Lower lobe of right lung (tissue), 2 donors: ENCODE data around the gene OGG1. TPM values are rescaled to one million over a fixed set of nuclear protein-coding genes. Genes with fewer than 3 reads are reported as not detected.

Experiments
- ATAC-seq, 2 donors: fragments of 200-7000 bp; cut with Tn5 transposase; one replicate each; pipeline ENCODE4 v1.9.1; 2020 to 2022; ENCODE audit warnings: mild to moderate bottlenecking in 2 of 2, moderate library complexity in 2 of 2
- DNase-seq: peaks from one replicate; pipeline ENCODE4 v3.0.0-alpha.2; 2020
- H3K27ac ChIP-seq: fragments of 200-600 bp; one replicate; pipeline ENCODE4 v1.8.0; 2022
- H3K27me3 ChIP-seq: fragments of 200-600 bp; one replicate; pipeline ENCODE4 v1.8.0; 2022; ENCODE audit warnings: low read depth
- H3K36me3 ChIP-seq: fragments of 200-600 bp; one replicate; pipeline ENCODE4 v1.8.0; 2022; ENCODE audit warnings: mild to moderate bottlenecking
- H3K4me1 ChIP-seq: fragments of 200-600 bp; one replicate; pipeline ENCODE4 v1.8.0; 2022
- H3K4me3 ChIP-seq: fragments of 200-600 bp; one replicate; pipeline ENCODE4 v1.8.0; 2022; ENCODE audit warnings: mild to moderate bottlenecking
- H3K9me3 ChIP-seq: fragments of 200-600 bp; one replicate; pipeline ENCODE4 v1.8.0; 2022
- CTCF ChIP-seq: fragments of 200-600 bp; IDR thresholded peaks from one replicate; pipeline ENCODE4 v1.8.0; 2022; ENCODE audit warnings: antibody characterized with exemption, mild to moderate bottlenecking
- intact Hi-C: fragments of 100-400 bp; cut with DNase I; formaldehyde crosslinking; loops from one replicate; pipeline ENCODE4 v1.11.0; 2022
- long read RNA-seq: library from polyadenylated mRNA; unstranded; transcript quantifications from one replicate; pipeline ENCODE4 v2.0.0, GENCODE V29; 2021
- total RNA-seq: library from RNA; stranded (reverse); fragmentation: NEBNext Ultra II Directional; extraction: Animal tissue kit (Norgen Biotek cat#: 25700); gene quantifications from one replicate; pipeline ENCODE4 v1.2.1, GENCODE V29; 2021
- donor health status: DM: no; HTN: yes; CAD: no; lungs with severe emphysema.

Gene OGG1
- total RNA-seq: 21.5 TPM
- long read RNA-seq, full-length matches to known transcripts: 35 of 40 reads
- long read RNA-seq, partial matches to known transcripts: 1 of 40 reads
- long read RNA-seq, other reads (novel, unspliced or antisense): 4 of 40 reads

GRCh38 chr3:9749645-9750555 is at the start of gene OGG1:
TSS of gene OGG1 (plus strand) at chr3:9749952. CDS start at chr3:9750287, 335 bp downstream.
- H3K36me3 ChIP-seq: peaks cover 71% of the 10 kb centered on the region
- H3K9me3 ChIP-seq: no peaks in the 10 kb centered on the region

GRCh38 chr3:9700536-9700935 is 49.2 kb upstream of the OGG1 start:
- Histone ChIP-seq H3K36me3 (peaks cover 75% of the 10 kb centered on the region), H3K27me3 (peaks cover 14% of the 10 kb centered on the region), H3K4me1 (peaks cover 12% of the 10 kb centered on the region), H3K9me3 (no peaks in the 10 kb centered on the region), H3K27ac (no peak overlapping the region), H3K4me3 (no peak overlapping the region)
- intact Hi-C loops: no loop called here
- DNase-seq (no peak), ATAC-seq (no peak)
- TF ChIP-seq CTCF: no peak

More at GRCh38 chr3:9749645-9750555, at the start of gene OGG1:
- peak; percentile 99 for DNase-seq
- intact Hi-C loops: no loop called here
- Histone ChIP-seq H3K4me3 (peak within 1 kb of the TSS; percentile 88), H3K27me3 (no peaks in the 10 kb centered on the region), H3K27ac (peak within 1 kb of the TSS; percentile 87), H3K4me1 (peaks cover 34% of the 10 kb centered on the region)
- ATAC-seq: peak; percentile 99
- no peak for TF ChIP-seq CTCF

GRCh38 chr3:9701006-9701405 is 48.7 kb upstream of the OGG1 start:
- no peak overlapping the region for H3K27ac ChIP-seq
- H3K4me1 ChIP-seq: peaks cover 12% of the 10 kb centered on the region
- H3K9me3 ChIP-seq: no peaks in the 10 kb centered on the region
- DNase-seq (no peak), ATAC-seq (no peak)
- no peak overlapping the region for H3K4me3 ChIP-seq
- no peak for TF ChIP-seq CTCF
- peaks cover 70% of the 10 kb centered on the region for H3K36me3 ChIP-seq
- H3K27me3 ChIP-seq: peaks cover 14% of the 10 kb centered on the region
- intact Hi-C loops: no loop called here

GRCh38 chr3:9701711-9702110 is 48.0 kb upstream of the OGG1 start:
- no peak for ATAC-seq
- DNase-seq: no peak
- Histone ChIP-seq H3K4me3 (no peak overlapping the region), H3K27me3 (peaks cover 14% of the 10 kb centered on the region), H3K9me3 (no peaks in the 10 kb centered on the region), H3K27ac (no peak overlapping the region), H3K4me1 (peaks cover 12% of the 10 kb centered on the region), H3K36me3 (peaks cover 63% of the 10 kb centered on the region)
- intact Hi-C loops: no loop called here
- no peak for TF ChIP-seq CTCF

GRCh38 chr3:9703240-9703639 is 46.5 kb upstream of the OGG1 start:
- Histone ChIP-seq H3K36me3 (peaks cover 48% of the 10 kb centered on the region), H3K27me3 (peaks cover 14% of the 10 kb centered on the region), H3K27ac (no peak overlapping the region), H3K4me3 (no peak overlapping the region), H3K4me1 (peaks cover 12% of the 10 kb centered on the region), H3K9me3 (no peaks in the 10 kb centered on the region)
- no peak for ATAC-seq
- no peak for DNase-seq
- no peak for TF ChIP-seq CTCF
- intact Hi-C loops: no loop called here
